Osteoblast (primary cell): Measurements from ENCODE around the gene KIF7. TPM values are rescaled to one million over a fixed set of nuclear protein-coding genes. Genes with fewer than 3 reads are reported as not detected.
A peak's percentile ranks its signal among the peaks of the same experiment; 100 is the strongest.
"Not testable (repeated sequence)": the region's sequence is repeated elsewhere in the genome, so short reads cannot be mapped to it uniquely, and the experiment has no call there.

Source experiments
- DNase-seq: peaks from one replicate; pipeline ENCODE4 v3.0.0; 2011; ENCODE audit warnings: low spot score, mixed read lengths; ENCODE audit not compliant: insufficient read length; ENCODE audit errors: missing footprints
- H2AFZ ChIP-seq: 2 replicates; pipeline ENCODE4 v1.6.0; 2011; ENCODE audit warnings: mild to moderate bottlenecking, low read length
- H3K27ac ChIP-seq: 2 replicates; pipeline ENCODE4 v1.5.1; 2011; ENCODE audit warnings: mild to moderate bottlenecking, low read depth, low read length, moderate library complexity
- H3K27me3 ChIP-seq: 2 replicates; pipeline ENCODE4 v1.6.0; 2012; ENCODE audit warnings: mild to moderate bottlenecking, control low read depth, inconsistent platforms, low read length, moderate library complexity; ENCODE audit not compliant: insufficient read depth
- H3K36me3 ChIP-seq: 2 replicates; pipeline ENCODE4 v1.5.1; 2011; ENCODE audit warnings: mild to moderate bottlenecking, low read length, control low read depth, moderate library complexity; ENCODE audit not compliant: insufficient read depth
- H3K4me1 ChIP-seq: 2 replicates; pipeline ENCODE4 v1.5.1; 2011; ENCODE audit warnings: mild to moderate bottlenecking, low read length, control low read depth, moderate library complexity; ENCODE audit not compliant: insufficient read depth
- H3K4me2 ChIP-seq: 2 replicates; pipeline ENCODE4 v1.6.0; 2011; ENCODE audit warnings: mild to moderate bottlenecking, low read length; ENCODE audit not compliant: insufficient read depth
- H3K4me3 ChIP-seq: fragments of 200-600 bp; sonication (generic); 3 replicates; pipeline ENCODE4 v1.5.1; 2012; ENCODE audit warnings: mild to moderate bottlenecking, low read length, inconsistent platforms; ENCODE audit not compliant: insufficient read depth
- H3K79me2 ChIP-seq: 2 replicates; pipeline ENCODE4 v1.6.0; 2012; ENCODE audit warnings: mild to moderate bottlenecking, low read length, control low read depth, inconsistent platforms; ENCODE audit not compliant: insufficient read depth
- H3K9me3 ChIP-seq: 2 replicates; pipeline ENCODE4 v1.5.1; 2011; ENCODE audit warnings: low read depth, low read length, control low read depth
- H4K20me1 ChIP-seq: 2 replicates; pipeline ENCODE4 v1.6.0; 2012; ENCODE audit warnings: mild to moderate bottlenecking, low read length, control low read depth; ENCODE audit not compliant: insufficient read depth
- total RNA-seq: library from RNA; depleted of rRNA; stranded (reverse); fragments of >200 nt; gene quantifications from 2 replicates; pipeline ENCODE4 v1.2.3, GENCODE V29; 2012
- TF ChIP-seq, protein P1 (sequence below): IDR thresholded peaks from 2 replicates; pipeline ENCODE4 v1.5.1; 2011; ENCODE audit warnings: mild to moderate bottlenecking, low read depth, low read length, moderate library complexity; ENCODE audit errors: extremely low read depth

The KIF7 gene
- total RNA-seq, 1 donor: 12.3 TPM

GRCh38 chr15:89693091-89693490, 37.8 kb upstream of the KIF7 start:
- Histone ChIP-seq H3K4me1 (no peaks in the 10 kb centered on the region), H3K36me3 (no peaks in the 10 kb centered on the region), H3K4me2 (no peak overlapping the region), H3K79me2 (no peaks in the 10 kb centered on the region), H3K27me3 (peaks cover 6% of the 10 kb centered on the region), H3K4me3 (no peak overlapping the region), H2AFZ (no peak overlapping the region), H3K27ac (no peak overlapping the region), H3K9me3 (no peaks in the 10 kb centered on the region), H4K20me1 (no peaks in the 10 kb centered on the region)
- no peak for DNase-seq
- TF ChIP-seq, protein P1, sequence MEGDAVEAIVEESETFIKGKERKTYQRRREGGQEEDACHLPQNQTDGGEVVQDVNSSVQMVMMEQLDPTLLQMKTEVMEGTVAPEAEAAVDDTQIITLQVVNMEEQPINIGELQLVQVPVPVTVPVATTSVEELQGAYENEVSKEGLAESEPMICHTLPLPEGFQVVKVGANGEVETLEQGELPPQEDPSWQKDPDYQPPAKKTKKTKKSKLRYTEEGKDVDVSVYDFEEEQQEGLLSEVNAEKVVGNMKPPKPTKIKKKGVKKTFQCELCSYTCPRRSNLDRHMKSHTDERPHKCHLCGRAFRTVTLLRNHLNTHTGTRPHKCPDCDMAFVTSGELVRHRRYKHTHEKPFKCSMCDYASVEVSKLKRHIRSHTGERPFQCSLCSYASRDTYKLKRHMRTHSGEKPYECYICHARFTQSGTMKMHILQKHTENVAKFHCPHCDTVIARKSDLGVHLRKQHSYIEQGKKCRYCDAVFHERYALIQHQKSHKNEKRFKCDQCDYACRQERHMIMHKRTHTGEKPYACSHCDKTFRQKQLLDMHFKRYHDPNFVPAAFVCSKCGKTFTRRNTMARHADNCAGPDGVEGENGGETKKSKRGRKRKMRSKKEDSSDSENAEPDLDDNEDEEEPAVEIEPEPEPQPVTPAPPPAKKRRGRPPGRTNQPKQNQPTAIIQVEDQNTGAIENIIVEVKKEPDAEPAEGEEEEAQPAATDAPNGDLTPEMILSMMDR: no peak

GRCh38 chr15:89690276-89691218, 35.3 kb upstream of the KIF7 start, which contains the start of the genes PEX11A and WDR93:
PEX11A (minus strand) TSS chr15:89690754; CDS start chr15:89690632, 122 bp downstream.
WDR93 (plus strand) TSS chr15:89690811; CDS start chr15:89701747, 10,936 bp downstream.
- Histone ChIP-seq H3K4me3 (peak within 1 kb of the TSS; percentile 95), H3K79me2 (no peaks in the 10 kb centered on the region), H3K27ac (peak within 1 kb of the TSS; percentile 9), H3K27me3 (peaks cover 6% of the 10 kb centered on the region), H2AFZ (peak within 1 kb of the TSS; percentile 99), H3K4me2 (peak within 1 kb of the TSS; percentile 85), H3K4me1 (no peaks in the 10 kb centered on the region), H4K20me1 (no peaks in the 10 kb centered on the region), H3K9me3 (no peaks in the 10 kb centered on the region), H3K36me3 (no peaks in the 10 kb centered on the region)
- peak; percentile 89 for DNase-seq
- TF ChIP-seq, protein P1: no peak

GRCh38 chr15:89689930-89690275, 34.6 kb upstream of the KIF7 start:
- peak overlapping the region; percentile 99 for H2AFZ ChIP-seq
- peak overlapping the region; percentile 9 for H3K27ac ChIP-seq
- DNase-seq, H4K20me1 ChIP-seq, H3K4me1 ChIP-seq, H3K79me2 ChIP-seq, H3K36me3 ChIP-seq, H3K9me3 ChIP-seq, H3K27me3 ChIP-seq: not testable (repeated sequence)
- peak overlapping the region; percentile 95 for H3K4me3 ChIP-seq
- H3K4me2 ChIP-seq: peak overlapping the region; percentile 85

DNA sequence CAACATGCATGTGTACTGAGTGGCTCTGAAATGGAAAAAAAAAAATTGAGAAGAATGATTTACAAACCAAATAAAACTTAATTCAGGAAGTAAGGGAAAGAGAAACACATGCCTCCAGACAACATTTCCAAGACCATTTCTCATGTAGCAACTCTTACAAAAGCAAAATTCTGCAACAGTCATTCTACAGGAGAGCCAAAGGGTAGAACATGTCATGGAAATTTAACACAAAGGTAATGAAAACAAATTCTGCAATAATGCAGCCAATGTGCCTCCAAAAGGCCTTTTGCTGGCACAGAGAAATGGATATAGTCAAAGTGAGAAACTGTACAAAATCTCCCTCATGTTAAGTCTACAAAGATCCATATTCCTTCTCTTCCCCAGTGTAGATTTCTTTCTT, 31.3 kb upstream of the KIF7 start:
- H3K4me1 ChIP-seq: no peaks in the 10 kb centered on the region
- TF ChIP-seq, protein P1: no peak

More for the DNA sequence above, 31.3 kb upstream of the KIF7 start:
- Histone ChIP-seq H4K20me1 (no peaks in the 10 kb centered on the region), H3K4me3 (no peak overlapping the region), H3K27ac (no peak overlapping the region), H3K9me3 (no peaks in the 10 kb centered on the region), H2AFZ (no peak overlapping the region), H3K4me2 (no peak overlapping the region), H3K79me2 (no peaks in the 10 kb centered on the region), H3K27me3 (no peaks in the 10 kb centered on the region), H3K36me3 (no peaks in the 10 kb centered on the region)
- no peak for DNase-seq
